Adrenal gland (tissue), 12 donors: ENCODE results near the gene NISCH. TPM values are rescaled to one million over a fixed set of nuclear protein-coding genes. Genes with fewer than 3 reads are reported as not detected.

Source experiments
- DNase-seq, 7 donors: peaks; one replicate each; pipeline ENCODE4 v3.0.0-alpha.2; 2019 to 2020
- H3K27ac ChIP-seq, 5 donors: fragments of 200-600 bp; sonication (generic) in 4 of 5; 1 replicate in 3 of 5; 2 replicates in 2 of 5; pipeline versions ENCODE4 v1.5.1 to v1.8.0; 2016 to 2020; ENCODE audit warnings: mild to moderate bottlenecking in 1 of 5
- H3K27me3 ChIP-seq: fragments of 200-600 bp; 2 replicates; pipeline ENCODE4 v1.8.0; 2021
- H3K36me3 ChIP-seq, 2 donors: fragments of 200-600 bp; replicated peaks in 1 of 2; 1 replicate in 1 of 2; 2 replicates in 1 of 2; pipeline versions ENCODE4 v1.5.1 to v1.8.0; 2018 to 2022
- H3K4me1 ChIP-seq, 2 donors: fragments of 200-600 bp; replicated peaks in 1 of 2; 1 replicate in 1 of 2; 2 replicates in 1 of 2; pipeline versions ENCODE4 v1.5.1 to v1.8.0; 2018 to 2021
- H3K4me3 ChIP-seq, 4 donors: fragments of 200-600 bp; sonication (generic) in 3 of 4; one replicate each; pipeline ENCODE4 v1.5.1; 2016 to 2018
- H3K9me3 ChIP-seq, 3 donors: fragments of 200-600 bp; sonication (generic) in 1 of 3; replicated peaks in 1 of 3; 1 replicate in 2 of 3; 2 replicates in 1 of 3; pipeline versions ENCODE4 v1.5.1 to v1.8.0; 2016 to 2021
- CTCF ChIP-seq, 6 experiments: fragments of 450-650 bp in 4 of 6; fragments of 200-600 bp in 2 of 6; sonication (generic) in 1 of 6; IDR thresholded peaks; 1 replicate in 5 of 6; 2 replicates in 1 of 6; pipeline versions ENCODE4 v1.5.1 to v1.8.0; 2016 to 2021; ENCODE audit warnings: antibody characterized with exemption in 6 of 6, mild to moderate bottlenecking in 2 of 6, moderate library complexity in 1 of 6
- POLR2A ChIP-seq, 2 donors: fragments of 450-650 bp; IDR thresholded peaks; one replicate each; pipeline ENCODE4 v1.6.1; 2017; ENCODE audit warnings: antibody characterized with exemption in 2 of 2, mild to moderate bottlenecking in 2 of 2, moderate library complexity in 1 of 2
- WGBS, 4 donors: extraction: QIAGEN DNeasy Blood & Tissue Kit in 2 of 4; methylation state at CpG; one replicate each; pipeline versions ENCODE4 v1.1.5 to v1.1.7; 2013 to 2017; 5-methylcytosine and 5-hydroxymethylcytosine counted together
- intact Hi-C, 2 donors: fragments of 100-400 bp; cut with DNase I; formaldehyde crosslinking; loops; one replicate each; pipeline versions ENCODE4 v1.14.1 to v1.15.0; 2022 to 2023
- polyA plus RNA-seq, 3 donors: library from polyadenylated mRNA; stranded (reverse); fragments of 200-250 nt in 2 of 3; fragments of 350-450 nt in 1 of 3; fragmentation: Illumina TruSeq in 1 of 3; extraction: RNeasy Lipid Tissue Mini Kit (QIAGEN cat#74804) in 1 of 3; gene quantifications; one replicate each; pipeline ENCODE4 v1.2.3, GENCODE V29; 2013 to 2014
- total RNA-seq, 9 donors: library from RNA; depleted of rRNA in 4 of 9; stranded (reverse); fragments of >200 nt in 4 of 9; fragments of 120-200 nt in 1 of 9; fragmentation: NEBNext Ultra II Directional in 1 of 9; extraction: Animal tissue kit (Norgen Biotek cat#: 25700) in 1 of 9; gene quantifications; one replicate each; pipeline versions ENCODE4 v1.1.0 to v1.2.4, GENCODE V29; 2013 to 2023
- donor health status: healthy with polysubstance abuse.
- donor health status: Bipolar disorder and iron deficiency.
- donor health status: DM: yes; HTN: yes; CAD: no.
- donor health status: DM: no; HTN: no; CAD: no.
- donor health status: DM: no; HTN: no; CAD: no.
- donor health status: DM: yes; HTN: yes; CAD: no.

The NISCH gene
- total and polyA plus RNA-seq, 12 donors, result 39.4 to 186 (median 100) TPM

- intact Hi-C loops, result no loop called here
- Histone ChIP-seq H3K36me3 (peaks cover 0 to 13% of the 10 kb centered on the region in 2 donors), H3K27ac (no peak overlapping the region), H3K4me3 (no peak overlapping the region), H3K4me1 (no peaks in the 10 kb centered on the region), H3K27me3 (no peaks in the 10 kb centered on the region), H3K9me3 (no peaks in the 10 kb centered on the region)
- TF ChIP-seq POLR2A (IDR thresholded peaks at IDR 0.05), result no peak
- no peak for TF ChIP-seq CTCF (IDR thresholded peaks at IDR 0.05)
- WGBS, 4 donors, result 90 to 100% (median 93%) methylated on average over 3 to 7 of the region's 7 CpGs
- DNase-seq, result no peak
Measured at GRCh38 chr3:52513281-52513680, 57.9 kb downstream of the NISCH start.

- intact Hi-C loops, result no loop called here
- Histone ChIP-seq H3K36me3 (peaks cover 0 to 10% of the 10 kb centered on the region in 2 donors), H3K4me1 (no peaks in the 10 kb centered on the region), H3K9me3 (no peaks in the 10 kb centered on the region), H3K4me3 (no peak overlapping the region), H3K27ac (no peak overlapping the region), H3K27me3 (no peaks in the 10 kb centered on the region)
- DNase-seq, result no peak
- 81 to 97% (median 86%) methylated on average over 4 to 11 of the region's 11 CpGs for WGBS, 4 donors
- TF ChIP-seq CTCF (IDR thresholded peaks at IDR 0.05) (no peak), POLR2A (IDR thresholded peaks at IDR 0.05) (no peak)
Measured at GRCh38 chr3:52514576-52514975, 59.2 kb downstream of the NISCH start.

- whole genome bisulfite sequencing, 4 donors, result 44 to 73% (median 68%) methylated on average over 3 to 6 of the region's 6 CpGs
- Histone ChIP-seq H3K27ac (no peak overlapping the region), H3K4me3 (no peak overlapping the region), H3K27me3 (no peaks in the 10 kb centered on the region), H3K9me3 (no peaks in the 10 kb centered on the region), H3K36me3 (peaks cover 0 to 10% of the 10 kb centered on the region in 2 donors), H3K4me1 (no peaks in the 10 kb centered on the region)
- DNase-seq, result no peak
- TF ChIP-seq CTCF (IDR thresholded peaks at IDR 0.05) (no peak), POLR2A (IDR thresholded peaks at IDR 0.05) (no peak)
- intact Hi-C loops, result no loop called here
Measured at GRCh38 chr3:52515192-52515591, 59.8 kb downstream of the NISCH start.

GRCh38 chr3:52516509-52517195 is 61.2 kb downstream of the NISCH start:
- H3K36me3 ChIP-seq, result peaks cover 0 to 8% of the 10 kb centered on the region in 2 donors
- no peaks in the 10 kb centered on the region for H3K9me3 ChIP-seq
- TF ChIP-seq POLR2A (IDR thresholded peaks at IDR 0.05), result no peak
- no peak for TF ChIP-seq CTCF (IDR thresholded peaks at IDR 0.05)
- DNase-seq, result no peak
- no peaks in the 10 kb centered on the region for H3K27me3 ChIP-seq
- no peak overlapping the region for H3K27ac ChIP-seq
- 90 to 97% (median 92%) methylated on average over 8 to 19 of the region's 19 CpGs for WGBS, 4 donors
- no peak overlapping the region for H3K4me3 ChIP-seq
- H3K4me1 ChIP-seq, result no peaks in the 10 kb centered on the region
- intact Hi-C loops, result no loop called here
